ENCODE measurements around the gene KRTAP6-1. TPM values are rescaled to one million over a fixed set of nuclear protein-coding genes. Genes with fewer than 3 reads are reported as not detected.

Gene KRTAP6-1
- polyA plus RNA-seq, 1 donor (not counting 4 experiments of a cell fraction or from before 2014, with no cell fraction given) = not detected

DNA sequence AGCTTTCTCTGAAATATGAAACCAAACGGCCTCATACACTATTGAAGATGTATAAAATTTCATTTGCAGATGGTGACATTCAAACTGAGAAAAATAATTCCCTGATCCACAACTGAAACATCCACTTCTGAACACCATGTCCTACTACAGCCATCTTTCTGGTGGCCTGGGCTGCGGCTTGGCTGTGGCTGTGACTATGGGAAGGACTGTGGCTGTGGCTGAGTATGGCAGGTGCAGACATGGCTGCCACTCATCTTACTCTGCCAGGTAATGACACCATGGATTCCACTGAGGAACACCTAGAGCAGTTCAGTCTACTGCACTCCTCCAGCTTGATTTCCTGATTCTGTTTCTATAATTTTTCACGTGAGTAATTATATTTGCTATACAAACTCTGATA, 6.8 kb upstream of the KRTAP6-1 start, which contains the start of gene KRTAP20-4:
TSS of gene KRTAP20-4 (plus strand) at position 106 of the 400 bp plus-strand sequence.
- TF ChIP-seq, protein P1, sequence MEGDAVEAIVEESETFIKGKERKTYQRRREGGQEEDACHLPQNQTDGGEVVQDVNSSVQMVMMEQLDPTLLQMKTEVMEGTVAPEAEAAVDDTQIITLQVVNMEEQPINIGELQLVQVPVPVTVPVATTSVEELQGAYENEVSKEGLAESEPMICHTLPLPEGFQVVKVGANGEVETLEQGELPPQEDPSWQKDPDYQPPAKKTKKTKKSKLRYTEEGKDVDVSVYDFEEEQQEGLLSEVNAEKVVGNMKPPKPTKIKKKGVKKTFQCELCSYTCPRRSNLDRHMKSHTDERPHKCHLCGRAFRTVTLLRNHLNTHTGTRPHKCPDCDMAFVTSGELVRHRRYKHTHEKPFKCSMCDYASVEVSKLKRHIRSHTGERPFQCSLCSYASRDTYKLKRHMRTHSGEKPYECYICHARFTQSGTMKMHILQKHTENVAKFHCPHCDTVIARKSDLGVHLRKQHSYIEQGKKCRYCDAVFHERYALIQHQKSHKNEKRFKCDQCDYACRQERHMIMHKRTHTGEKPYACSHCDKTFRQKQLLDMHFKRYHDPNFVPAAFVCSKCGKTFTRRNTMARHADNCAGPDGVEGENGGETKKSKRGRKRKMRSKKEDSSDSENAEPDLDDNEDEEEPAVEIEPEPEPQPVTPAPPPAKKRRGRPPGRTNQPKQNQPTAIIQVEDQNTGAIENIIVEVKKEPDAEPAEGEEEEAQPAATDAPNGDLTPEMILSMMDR (optimal IDR thresholded peaks at IDR 0.05 in 1 of 3, IDR thresholded peaks at IDR 0.05 in 1 of 3, conservative IDR thresholded peaks at IDR 0.05 in 1 of 3; ENCODE audit: extremely low read depth in 1 of 3, insufficient read depth in 2 of 3, low read length in 3 of 3) = no peak
- no peak for TF ChIP-seq EZH2 (IDR thresholded peaks at IDR 0.05; ENCODE audit: low read length)
- H4K20me1 ChIP-seq (ENCODE audit: control insufficient read depth, extremely low read depth, insufficient read depth, low read length) = no peaks in the 10 kb centered on the region
- H3K4me2 ChIP-seq (ENCODE audit: control insufficient read depth, extremely low read depth, insufficient read depth, low read depth, low read length) = no peak within 1 kb of the TSS
- H3K27me3 ChIP-seq (ENCODE audit: control insufficient read depth, extremely low read depth, insufficient read depth, low read length) = no peaks in the 10 kb centered on the region
- no peak within 1 kb of the TSS for H3K9ac ChIP-seq (ENCODE audit: control insufficient read depth, extremely low read depth, insufficient read depth, low read length)
- no peak within 1 kb of the TSS for H3K27ac ChIP-seq (ENCODE audit: control insufficient read depth, insufficient read depth, low read length)
- no peaks in the 10 kb centered on the region for H3K9me3 ChIP-seq (ENCODE audit: control insufficient read depth, low read depth, low read length)
- no peak within 1 kb of the TSS for H2AFZ ChIP-seq (ENCODE audit: control insufficient read depth, low read length)
- DNase-seq (ENCODE audit: low read depth, low spot score) (no peak), FAIRE-seq (no peak)
- dilution Hi-C loops (cut with MboI; ENCODE audit: extremely low pct_ligation_motif_present, low sequenced_read_pairs) = no loop called here
- no peaks in the 10 kb centered on the region for H3K36me3 ChIP-seq (ENCODE audit: control insufficient read depth in 2 of 2, extremely low read depth in 1 of 2, insufficient read depth in 2 of 2, low read length in 2 of 2)
- no peaks in the 10 kb centered on the region for H3K9me1 ChIP-seq (ENCODE audit: control insufficient read depth, extremely low read depth, insufficient read depth, low read length)
- H3K4me1 ChIP-seq (ENCODE audit: control insufficient read depth, extremely low read depth, insufficient read depth, low read length) = no peaks in the 10 kb centered on the region
- no peak within 1 kb of the TSS for H3K4me3 ChIP-seq (ENCODE audit: control insufficient read depth in 2 of 3, extremely low read depth in 1 of 3, insufficient read depth in 2 of 3, low read depth in 1 of 3, low read length in 3 of 3)
- H3K79me2 ChIP-seq (ENCODE audit: control insufficient read depth, insufficient read depth, low read length) = no peaks in the 10 kb centered on the region

DNA sequence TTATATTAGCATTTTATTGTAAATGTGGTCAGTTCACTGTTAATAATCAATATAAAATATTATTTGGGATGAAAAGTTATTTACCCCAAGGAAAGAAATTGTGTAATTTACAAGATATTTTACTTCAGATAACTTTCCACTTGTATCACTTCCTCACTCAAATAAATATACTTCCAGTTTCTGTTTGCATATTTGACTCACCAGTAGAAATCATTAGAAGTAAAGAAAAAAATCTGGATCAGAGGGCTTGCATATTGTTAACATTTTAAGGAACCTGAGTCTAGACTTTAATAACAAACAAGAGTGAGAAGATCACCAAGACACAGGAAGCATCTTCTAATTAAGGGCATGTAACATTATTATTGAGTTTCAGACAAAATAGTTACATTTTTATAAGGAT, 6.3 kb upstream of the KRTAP6-1 start:
- Histone ChIP-seq H3K9ac (ENCODE audit: control insufficient read depth, extremely low read depth, insufficient read depth, low read length) (no peak overlapping the region), H3K27ac (ENCODE audit: control insufficient read depth, insufficient read depth, low read length) (no peak overlapping the region), H3K36me3 (ENCODE audit: control insufficient read depth in 2 of 2, extremely low read depth in 1 of 2, insufficient read depth in 2 of 2, low read length in 2 of 2) (no peaks in the 10 kb centered on the region), H3K79me2 (ENCODE audit: control insufficient read depth, insufficient read depth, low read length) (no peaks in the 10 kb centered on the region), H3K9me1 (ENCODE audit: control insufficient read depth, extremely low read depth, insufficient read depth, low read length) (no peaks in the 10 kb centered on the region), H3K4me3 (ENCODE audit: control insufficient read depth in 2 of 3, extremely low read depth in 1 of 3, insufficient read depth in 2 of 3, low read depth in 1 of 3, low read length in 3 of 3) (no peak overlapping the region), H3K27me3 (ENCODE audit: control insufficient read depth, extremely low read depth, insufficient read depth, low read length) (no peaks in the 10 kb centered on the region), H4K20me1 (ENCODE audit: control insufficient read depth, extremely low read depth, insufficient read depth, low read length) (no peaks in the 10 kb centered on the region), H3K4me2 (ENCODE audit: control insufficient read depth, extremely low read depth, insufficient read depth, low read depth, low read length) (no peak overlapping the region), H3K9me3 (ENCODE audit: control insufficient read depth, low read depth, low read length) (no peaks in the 10 kb centered on the region), H2AFZ (ENCODE audit: control insufficient read depth, low read length) (no peak overlapping the region), H3K4me1 (ENCODE audit: control insufficient read depth, extremely low read depth, insufficient read depth, low read length) (no peaks in the 10 kb centered on the region)
- DNase-seq (ENCODE audit: low read depth, low spot score) (no peak), FAIRE-seq (no peak)
- dilution Hi-C loops (cut with MboI; ENCODE audit: extremely low pct_ligation_motif_present, low sequenced_read_pairs) = no loop called here
- TF ChIP-seq, protein P1 (optimal IDR thresholded peaks at IDR 0.05 in 1 of 3, IDR thresholded peaks at IDR 0.05 in 1 of 3, conservative IDR thresholded peaks at IDR 0.05 in 1 of 3; ENCODE audit: extremely low read depth in 1 of 3, insufficient read depth in 2 of 3, low read length in 3 of 3) = no peak
- TF ChIP-seq EZH2 (IDR thresholded peaks at IDR 0.05; ENCODE audit: low read length) = no peak
